GM21367 (cell line): Measurements from ENCODE around the gene TMEM18.

Experiments
- ATAC-seq: cut with Tn5 transposase; IDR thresholded peaks from one replicate; pipeline ENCODE4 v1.9.1; 2021; ENCODE audit not compliant: unreplicated experiment

Gene TMEM18

DNA sequence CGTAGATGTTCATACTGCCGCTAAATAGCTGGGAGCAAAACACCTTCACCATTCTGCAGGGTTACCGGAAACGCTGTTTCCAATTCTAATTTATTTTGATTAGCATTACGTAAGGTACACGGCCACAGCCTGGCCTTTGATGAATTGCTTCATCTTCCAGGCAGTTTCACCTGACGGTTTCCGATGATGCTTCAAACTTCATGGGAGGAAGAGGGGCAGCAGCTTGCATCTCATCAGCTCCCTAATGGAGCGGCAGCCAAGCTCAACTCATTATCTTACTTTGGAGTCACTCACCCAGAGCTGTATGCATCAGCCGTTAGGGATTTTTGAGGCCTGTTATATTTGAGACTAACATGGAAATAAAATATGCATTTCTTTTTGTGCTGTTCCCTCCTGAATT lies 54.8 kb downstream of the TMEM18 start:
- no peak for ATAC-seq

DNA sequence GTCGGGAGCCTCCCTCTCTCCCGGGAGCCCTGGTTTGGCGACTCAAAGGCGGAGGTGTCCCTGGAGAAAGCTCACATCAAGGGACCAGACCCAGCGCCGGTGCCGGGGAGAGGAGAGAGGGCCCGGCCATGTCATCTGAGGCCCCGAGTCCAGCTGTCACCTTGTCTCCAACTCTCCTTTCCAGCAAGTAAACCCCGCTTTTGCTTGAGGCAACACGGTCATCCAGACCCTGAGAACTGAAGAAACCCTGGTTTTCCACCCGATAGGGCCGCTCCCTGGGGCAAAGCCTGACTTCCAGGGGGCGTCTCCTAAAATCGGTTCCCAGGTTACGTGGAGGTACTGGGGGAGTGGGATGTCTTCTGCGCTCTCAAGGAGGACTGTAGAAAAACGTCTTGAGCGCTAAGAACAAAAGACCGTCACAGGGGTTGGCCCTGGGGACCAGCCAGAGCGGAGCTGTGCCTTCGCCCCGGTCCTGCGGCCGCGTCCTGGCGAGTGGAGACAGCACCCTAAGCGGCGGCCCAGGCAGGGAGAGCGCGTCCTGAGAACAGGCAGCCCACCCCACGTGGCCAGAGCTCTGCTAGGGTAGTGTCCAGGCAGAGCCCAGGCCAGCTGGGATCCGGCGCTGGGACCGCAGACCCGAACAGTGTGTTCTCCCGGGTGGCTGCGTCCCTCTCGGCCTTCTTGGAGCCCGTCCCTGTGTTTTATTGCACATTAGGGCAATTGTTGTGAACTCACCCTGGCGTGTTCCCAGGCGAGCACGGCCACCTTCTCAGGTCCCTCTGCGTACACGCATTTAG lies 55.7 kb downstream of the TMEM18 start:
- no peak for ATAC-seq

DNA sequence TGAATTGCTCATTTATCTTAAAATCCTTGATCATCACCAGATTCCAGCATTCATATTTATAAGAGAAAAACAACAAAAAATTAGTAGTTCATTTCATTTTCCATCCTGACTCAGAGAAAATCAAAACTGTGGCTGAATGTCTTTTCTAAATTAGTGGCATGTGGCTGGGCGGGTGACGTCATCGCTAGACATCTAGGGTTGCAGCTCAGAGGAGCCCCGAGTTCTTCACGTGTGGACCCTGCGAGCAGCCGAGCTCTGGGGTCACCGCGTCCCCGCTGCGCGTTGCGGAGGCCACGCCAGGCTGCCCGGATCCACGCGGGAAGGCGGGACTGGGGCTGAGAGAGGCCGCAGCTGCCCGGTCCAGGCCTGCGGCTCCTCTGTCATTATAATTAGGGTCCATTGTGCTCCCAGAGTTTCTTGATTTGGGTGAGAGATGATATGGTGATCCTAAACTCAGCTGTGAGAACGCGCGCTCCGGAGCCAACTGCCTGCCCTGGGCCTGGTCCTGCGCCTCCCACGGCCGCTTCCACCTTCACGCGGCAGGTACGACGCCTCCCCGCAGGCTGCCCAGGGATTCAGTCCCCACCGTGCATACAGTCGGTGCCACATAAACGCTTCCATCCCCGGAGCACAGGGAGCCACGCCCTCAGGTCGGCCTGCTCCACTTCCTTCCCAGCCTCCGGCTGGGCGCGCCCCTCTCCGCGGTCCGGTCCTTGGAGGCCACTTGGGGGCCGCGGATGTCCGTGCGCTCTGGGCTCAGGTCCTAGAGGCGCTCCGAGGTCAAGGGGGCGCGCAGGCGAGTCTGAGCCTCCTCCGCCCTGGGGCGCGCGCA lies 56.5 kb downstream of the TMEM18 start:
- no peak for ATAC-seq

DNA sequence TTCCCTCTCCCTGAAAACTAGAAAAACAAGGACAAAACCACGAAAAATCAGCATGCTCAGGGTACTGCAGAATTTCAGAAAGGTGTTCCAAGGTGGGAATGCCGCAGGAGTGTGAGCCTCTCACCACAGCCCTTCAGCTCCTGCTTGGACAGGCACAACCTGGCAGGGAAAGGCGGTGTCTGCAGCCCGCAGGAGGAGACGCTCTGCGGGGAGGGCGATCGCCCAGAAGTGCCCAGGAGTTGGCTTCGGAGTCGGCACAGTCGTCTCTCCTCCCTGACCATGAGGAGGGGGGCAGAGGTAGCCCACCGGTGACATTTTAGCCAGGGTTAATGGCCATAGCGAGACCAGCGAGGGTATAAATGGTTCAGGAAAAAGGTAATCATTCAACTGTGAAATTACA lies 57.2 kb downstream of the TMEM18 start:
- no peak for ATAC-seq

DNA sequence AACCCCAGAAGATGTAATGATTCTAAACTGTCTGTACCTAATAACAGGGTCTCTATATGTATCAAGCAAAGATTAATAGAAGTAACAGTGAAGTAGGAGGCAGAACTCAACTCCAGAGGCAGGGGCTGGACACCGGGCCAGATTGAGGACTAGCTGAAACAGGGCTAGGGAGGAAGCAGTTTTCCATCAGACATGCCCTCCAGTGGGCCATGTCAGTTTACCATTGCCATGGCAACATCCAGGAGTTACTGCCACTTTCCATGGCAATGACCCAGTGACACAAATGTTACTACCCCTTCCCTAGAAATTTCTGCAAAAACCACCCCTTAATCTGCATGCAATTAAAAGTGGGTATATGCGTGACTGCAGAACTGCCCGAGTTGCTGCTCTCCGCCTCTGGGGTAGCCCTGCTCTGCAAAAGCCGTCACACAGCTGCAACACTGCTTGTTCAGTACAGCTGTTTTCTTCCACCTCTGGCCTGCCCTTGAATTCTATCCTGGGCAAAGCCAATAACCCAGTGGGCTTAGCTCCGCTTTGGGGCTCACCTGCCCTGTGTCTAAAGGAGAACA lies 58.7 kb downstream of the TMEM18 start:
- ATAC-seq: no peak

DNA sequence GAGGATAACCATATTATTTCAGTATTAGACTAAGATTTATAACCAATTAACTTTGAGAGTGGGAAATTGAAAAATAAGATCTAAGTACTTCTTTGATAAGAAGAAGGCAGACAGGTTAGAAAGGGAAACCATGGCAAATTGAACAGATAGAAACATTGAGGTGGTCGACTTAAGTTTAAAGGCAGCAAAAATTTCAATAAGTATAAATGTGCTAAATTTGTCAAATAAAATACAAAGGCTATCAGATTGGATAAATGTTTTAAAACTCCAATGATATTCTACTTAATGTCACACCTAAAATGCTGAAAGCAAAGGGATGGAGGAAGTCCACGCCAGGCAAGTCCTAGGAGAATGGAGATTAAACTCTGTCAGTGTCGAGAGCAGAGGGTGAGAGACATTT lies 59.2 kb downstream of the TMEM18 start:
- ATAC-seq: no peak
